Right lobe of liver (tissue), 6 donors: ENCODE measurements around the gene DHRSX. TPM values are rescaled to one million over a fixed set of nuclear protein-coding genes. Genes with fewer than 3 reads are reported as not detected.

Source experiments
- ATAC-seq, 4 donors: fragments of 200-7000 bp; cut with Tn5 transposase; one replicate each; pipeline ENCODE4 v1.9.1; 2020; ENCODE audit warnings: mild to moderate bottlenecking in 4 of 4, moderate library complexity in 4 of 4
- DNase-seq, 3 donors: peaks; one replicate each; pipeline ENCODE4 v3.0.0-alpha.2; 2020
- H3K27ac ChIP-seq, 3 donors: fragments of 200-600 bp; one replicate each; pipeline ENCODE4 v1.8.0; 2022
- H3K27me3 ChIP-seq, 2 donors: fragments of 200-600 bp; one replicate each; pipeline ENCODE4 v1.8.0; 2022
- H3K36me3 ChIP-seq, 4 donors: fragments of 200-600 bp; sonication (generic) in 1 of 4; one replicate each; pipeline versions ENCODE4 v1.5.1 to v1.8.0; 2017 to 2022; ENCODE audit warnings: control low read depth in 1 of 4
- H3K4me1 ChIP-seq, 4 donors: fragments of 200-600 bp; sonication (generic) in 1 of 4; one replicate each; pipeline versions ENCODE4 v1.5.1 to v1.8.0; 2017 to 2022; ENCODE audit warnings: control low read depth in 1 of 4
- H3K4me3 ChIP-seq, 3 donors: fragments of 200-600 bp; one replicate each; pipeline ENCODE4 v1.8.0; 2022
- H3K9me3 ChIP-seq, 4 donors: fragments of 200-600 bp; sonication (generic) in 1 of 4; one replicate each; pipeline versions ENCODE4 v1.5.1 to v1.8.0; 2017 to 2022; ENCODE audit warnings: control low read depth in 1 of 4
- CTCF ChIP-seq, 4 donors: fragments of 200-600 bp in 3 of 4; fragments of 450-650 bp in 1 of 4; IDR thresholded peaks; one replicate each; pipeline versions ENCODE4 v1.5.1 to v1.8.0; 2016 to 2022; ENCODE audit warnings: antibody characterized with exemption in 4 of 4, mild to moderate bottlenecking in 2 of 4
- POLR2A ChIP-seq: fragments of 450-650 bp; IDR thresholded peaks from one replicate; pipeline ENCODE4 v1.6.1; 2017; ENCODE audit warnings: antibody characterized with exemption, mild to moderate bottlenecking
- WGBS: methylation state at CpG from one replicate; pipeline ENCODE4 v1.1.6; 2018; ENCODE audit warnings: low coverage, low lambda C conversion rate; ENCODE audit not compliant: insufficient coverage; ENCODE audit errors: missing lambda C conversion rate; 5-methylcytosine and 5-hydroxymethylcytosine counted together
- intact Hi-C, 2 donors: fragments of 100-400 bp; cut with DNase I; formaldehyde crosslinking; loops; one replicate each; pipeline versions ENCODE4 v1.11.2 to v1.14.1; 2022
- total RNA-seq, 6 experiments: library from RNA; depleted of rRNA in 2 of 6; stranded (reverse); fragments of >200 nt in 2 of 6; fragmentation: NEBNext Ultra II Directional in 3 of 6; extraction: Animal tissue kit (Norgen Biotek cat#: 25700) in 3 of 6; gene quantifications; one replicate each; pipeline versions ENCODE4 v1.1.0 to v1.2.4, GENCODE V29; 2016 to 2023
- donor health status: DM: no; HTN: yes; CAD: no.
- donor health status: DM: no; HTN: no; CAD: no.
- donor health status: DM: no; HTN: no; CAD: no.
- donor health status: DM: no; HTN: yes; CAD: no.
- donor health status: DM: no; HTN: yes; CAD: no.

The DHRSX gene
- total RNA-seq, 6 experiments from 2014 or later, result 15.6 to 34.5 (median 29.0) TPM

DNA sequence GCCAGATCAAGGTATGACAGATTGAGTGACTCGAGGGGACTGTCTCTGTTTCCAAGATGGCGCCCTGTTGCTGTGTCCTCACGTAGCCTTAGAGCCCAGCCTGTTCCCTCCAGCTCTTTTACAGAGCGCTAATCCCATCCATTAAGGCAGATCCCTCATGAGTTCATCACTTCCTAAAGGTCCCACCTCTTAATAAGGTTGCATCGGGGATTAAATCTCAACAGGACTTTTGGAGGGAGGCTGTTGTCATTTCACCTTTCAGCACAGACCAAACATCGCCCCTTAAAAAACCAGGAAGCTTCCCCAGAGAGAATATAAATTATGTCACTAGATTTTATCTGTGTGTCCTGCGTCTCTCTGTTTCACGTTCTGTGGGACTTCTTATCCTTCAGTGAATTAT is 32.6 kb upstream of the DHRSX start:
- Histone ChIP-seq H3K27me3 (no peaks in the 10 kb centered on the region), H3K9me3 (no peaks in the 10 kb centered on the region), H3K27ac (no peak overlapping the region), H3K36me3 (no peaks in the 10 kb centered on the region), H3K4me1 (no peaks in the 10 kb centered on the region), H3K4me3 (no peak overlapping the region)
- no peak for TF ChIP-seq POLR2A
- 76% methylated on average over 4 of the region's 8 CpGs for WGBS
- DNase-seq, result no peak
- intact Hi-C loops, result no loop called here
- ATAC-seq, result no peak

DNA sequence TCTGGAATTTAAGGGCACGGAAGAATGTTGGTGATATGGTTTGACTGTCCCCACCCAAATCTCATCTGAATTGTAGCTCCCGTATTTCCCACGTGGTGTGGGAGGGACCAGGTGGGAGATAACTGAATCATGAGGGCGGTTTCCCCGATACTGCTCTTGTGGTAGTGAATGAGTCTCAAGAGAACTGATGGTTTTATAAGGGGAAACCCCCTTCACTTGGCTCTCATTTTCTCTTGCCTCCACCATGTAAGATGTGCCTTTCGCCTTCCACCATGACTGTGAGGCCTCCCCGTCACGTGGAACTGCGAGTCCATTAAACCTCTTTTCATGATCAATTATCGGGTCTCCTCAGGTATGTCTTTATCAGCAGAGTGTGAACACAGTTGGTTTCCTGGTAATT is 25.6 kb upstream of the DHRSX start:
- Histone ChIP-seq H3K27me3 (no peaks in the 10 kb centered on the region), H3K9me3 (no peaks in the 10 kb centered on the region), H3K4me1 (no peaks in the 10 kb centered on the region), H3K27ac (no peak overlapping the region), H3K4me3 (no peak overlapping the region), H3K36me3 (no peaks in the 10 kb centered on the region)
- intact Hi-C loops, result no loop called here
- no peak for TF ChIP-seq CTCF (IDR thresholded peaks at IDR 0.05)
- TF ChIP-seq POLR2A, result no peak
- DNase-seq (no peak), ATAC-seq (no peak)
- WGBS, result 72% methylated on average over 10 of the region's 10 CpGs

GRCh38 chrX:2523911-2524310 is 23.1 kb upstream of the DHRSX start:
- Histone ChIP-seq H3K9me3 (no peaks in the 10 kb centered on the region), H3K36me3 (no peaks in the 10 kb centered on the region), H3K27me3 (no peaks in the 10 kb centered on the region), H3K4me1 (no peaks in the 10 kb centered on the region), H3K4me3 (no peak overlapping the region), H3K27ac (no peak overlapping the region)
- WGBS, result 44% methylated on average over 6 of the region's 6 CpGs
- ATAC-seq (no peak), DNase-seq (no peak)
- TF ChIP-seq CTCF (IDR thresholded peaks at IDR 0.05) (no peak), POLR2A (no peak)
- intact Hi-C loops, result no loop called here

DNA sequence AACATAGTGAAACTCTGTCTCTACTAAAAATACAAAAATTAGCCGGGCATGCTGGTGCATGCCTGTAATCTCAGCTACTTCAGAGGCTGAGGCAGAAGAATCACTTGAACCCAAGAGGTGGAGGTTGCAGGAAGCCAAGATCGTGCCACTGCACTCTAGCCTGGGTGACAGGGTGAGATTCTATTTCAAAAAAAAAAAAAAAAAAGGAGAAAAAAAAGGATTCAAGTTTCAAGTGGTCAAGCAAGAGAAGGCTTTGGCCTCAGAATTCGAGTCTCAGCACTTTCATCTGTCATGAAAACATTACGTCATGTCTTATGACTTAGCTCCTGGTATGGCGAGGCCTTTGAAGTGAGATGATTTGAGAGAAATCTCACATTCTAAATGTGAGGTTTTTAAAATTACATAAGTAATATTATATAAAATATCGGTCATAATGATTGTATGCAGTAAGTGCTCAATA is 21.2 kb upstream of the DHRSX start:
- ATAC-seq (peak in 2 of 4 donors; percentile 32 to 41), DNase-seq (no peak)
- intact Hi-C loops, result no loop called here
- no peak for TF ChIP-seq CTCF (IDR thresholded peaks at IDR 0.05)
- no peak for TF ChIP-seq POLR2A
- Histone ChIP-seq H3K27me3 (no peaks in the 10 kb centered on the region), H3K9me3 (no peaks in the 10 kb centered on the region), H3K4me1 (no peaks in the 10 kb centered on the region), H3K27ac (no peak overlapping the region), H3K4me3 (no peak overlapping the region), H3K36me3 (no peaks in the 10 kb centered on the region)
- 71% methylated on average over 5 of the region's 6 CpGs for WGBS

- DNase-seq (no peak), ATAC-seq (peak; percentile 36 to 78 (median 56))
- H3K4me3 ChIP-seq, result no peak overlapping the region
- no peak overlapping the region for H3K27ac ChIP-seq
- intact Hi-C loops, result no loop called here
- no peaks in the 10 kb centered on the region for H3K9me3 ChIP-seq
- 27% methylated on average over 14 of the region's 15 CpGs for WGBS
- H3K4me1 ChIP-seq, result no peaks in the 10 kb centered on the region
- TF ChIP-seq CTCF (IDR thresholded peaks at IDR 0.05) (no peak), POLR2A (no peak)
- H3K36me3 ChIP-seq, result no peaks in the 10 kb centered on the region
- no peaks in the 10 kb centered on the region for H3K27me3 ChIP-seq
Measured at GRCh38 chrX:2521092-2521926, 20.5 kb upstream of the DHRSX start.
